Measurements from ENCODE around the gene B3GALT4. TPM values are rescaled to one million over a fixed set of nuclear protein-coding genes. Genes with fewer than 3 reads are reported as not detected.
"Not testable (repeated sequence)": the region's sequence is repeated elsewhere in the genome, so short reads cannot be mapped to it uniquely, and the experiment has no call there.

Gene B3GALT4
- total RNA-seq, 1 donor: 3.3 TPM

DNA sequence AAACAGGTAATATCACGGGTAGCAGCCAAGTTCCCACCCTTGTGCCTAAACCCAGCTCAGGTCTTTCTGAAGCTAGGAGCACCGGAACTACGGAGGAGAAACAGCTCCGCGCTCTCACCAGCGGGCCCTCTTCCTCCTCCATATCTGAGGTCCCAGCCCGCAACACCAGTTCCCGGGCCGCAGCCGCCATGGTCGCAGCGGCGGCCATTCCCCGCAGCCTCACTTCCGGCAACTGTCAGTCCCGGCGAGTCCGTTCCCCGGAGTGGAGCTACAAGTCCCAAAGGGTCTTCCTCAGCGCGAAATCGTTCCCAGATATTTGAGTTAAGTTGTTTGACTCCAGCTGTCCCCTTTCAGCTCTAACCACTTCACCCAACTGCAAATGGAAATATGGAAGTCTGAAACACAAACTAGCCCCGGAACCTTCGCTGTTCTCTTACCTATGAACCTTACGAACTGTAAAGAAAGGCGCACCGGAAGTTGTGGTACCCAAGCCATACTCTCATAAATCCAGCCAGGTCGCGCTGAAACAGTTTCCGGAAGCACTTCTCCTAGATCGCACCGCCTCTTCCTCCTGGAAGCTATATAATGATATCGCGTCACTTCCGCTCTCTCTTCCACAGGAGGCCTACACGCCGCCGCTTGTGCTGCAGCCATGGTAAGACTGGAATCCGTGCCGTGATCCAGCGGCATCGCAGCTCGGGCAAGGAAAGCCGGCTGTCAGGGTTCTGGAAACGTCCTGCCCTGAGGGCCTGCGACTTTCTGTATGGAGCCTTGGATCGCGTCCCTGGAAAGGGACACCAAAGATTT, 5.3 kb upstream of the B3GALT4 start, which contains the start of the genes RPS18 and VPS52:
Gene RPS18 (plus strand): TSS at position 608 of the 807 bp plus-strand sequence. CDS start 45 bp downstream, at position 653.
Gene VPS52 (minus strand): TSS at position 409 of the 807 bp plus-strand sequence. CDS start 201 bp downstream, at position 208.
- peak; percentile 100 for DNase-seq (ENCODE audit: low read depth)
- TF ChIP-seq, protein P1, sequence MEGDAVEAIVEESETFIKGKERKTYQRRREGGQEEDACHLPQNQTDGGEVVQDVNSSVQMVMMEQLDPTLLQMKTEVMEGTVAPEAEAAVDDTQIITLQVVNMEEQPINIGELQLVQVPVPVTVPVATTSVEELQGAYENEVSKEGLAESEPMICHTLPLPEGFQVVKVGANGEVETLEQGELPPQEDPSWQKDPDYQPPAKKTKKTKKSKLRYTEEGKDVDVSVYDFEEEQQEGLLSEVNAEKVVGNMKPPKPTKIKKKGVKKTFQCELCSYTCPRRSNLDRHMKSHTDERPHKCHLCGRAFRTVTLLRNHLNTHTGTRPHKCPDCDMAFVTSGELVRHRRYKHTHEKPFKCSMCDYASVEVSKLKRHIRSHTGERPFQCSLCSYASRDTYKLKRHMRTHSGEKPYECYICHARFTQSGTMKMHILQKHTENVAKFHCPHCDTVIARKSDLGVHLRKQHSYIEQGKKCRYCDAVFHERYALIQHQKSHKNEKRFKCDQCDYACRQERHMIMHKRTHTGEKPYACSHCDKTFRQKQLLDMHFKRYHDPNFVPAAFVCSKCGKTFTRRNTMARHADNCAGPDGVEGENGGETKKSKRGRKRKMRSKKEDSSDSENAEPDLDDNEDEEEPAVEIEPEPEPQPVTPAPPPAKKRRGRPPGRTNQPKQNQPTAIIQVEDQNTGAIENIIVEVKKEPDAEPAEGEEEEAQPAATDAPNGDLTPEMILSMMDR (IDR thresholded peaks at IDR 0.05; ENCODE audit: insufficient read depth, low read length): no peak
- peak within 1 kb of the TSS; percentile 99 for H3K4me3 ChIP-seq (ENCODE audit: low read depth, low read length)

DNA sequence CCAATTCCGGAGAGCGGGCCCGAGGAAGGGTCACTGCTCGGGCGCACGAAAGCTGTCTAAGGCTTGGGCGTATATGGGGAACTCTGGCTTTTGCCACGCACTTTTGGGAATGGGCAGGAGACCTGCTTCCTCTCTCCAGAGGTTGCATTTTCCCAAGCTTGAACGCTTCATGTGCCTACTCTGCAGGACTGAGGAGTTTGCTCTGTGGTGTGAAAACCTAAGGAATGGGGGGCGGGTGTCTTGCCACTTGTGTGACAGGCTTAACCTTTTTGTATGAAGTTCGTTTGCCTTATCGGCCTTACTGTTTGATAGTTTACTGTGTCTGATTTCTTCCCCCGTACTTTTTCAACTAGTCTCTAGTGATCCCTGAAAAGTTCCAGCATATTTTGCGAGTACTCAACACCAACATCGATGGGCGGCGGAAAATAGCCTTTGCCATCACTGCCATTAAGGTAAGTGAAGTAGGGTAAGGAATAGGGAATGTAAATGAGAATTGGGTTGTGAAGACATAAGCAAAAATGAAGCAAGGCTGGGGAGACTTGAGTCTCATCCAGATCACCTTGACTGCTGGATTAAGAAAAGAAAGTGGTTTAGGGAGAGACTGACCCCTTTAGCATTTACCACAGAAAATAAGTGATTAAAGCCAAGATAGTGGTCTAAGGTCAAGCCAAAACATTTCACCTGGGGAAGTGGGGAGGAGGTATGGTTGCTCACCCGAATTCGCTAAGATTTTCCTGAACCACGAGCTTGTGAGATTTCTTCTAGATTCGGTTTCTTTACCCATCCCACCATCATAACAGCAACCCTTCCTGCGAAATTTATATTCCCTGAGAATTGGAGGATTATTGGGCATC, 4.4 kb upstream of the B3GALT4 start:
- H3K4me3 ChIP-seq (ENCODE audit: low read depth, low read length): peak overlapping the region; percentile 99
- DNase-seq (ENCODE audit: low read depth): no peak
- TF ChIP-seq, protein P1 (IDR thresholded peaks at IDR 0.05; ENCODE audit: insufficient read depth, low read length): no peak

DNA sequence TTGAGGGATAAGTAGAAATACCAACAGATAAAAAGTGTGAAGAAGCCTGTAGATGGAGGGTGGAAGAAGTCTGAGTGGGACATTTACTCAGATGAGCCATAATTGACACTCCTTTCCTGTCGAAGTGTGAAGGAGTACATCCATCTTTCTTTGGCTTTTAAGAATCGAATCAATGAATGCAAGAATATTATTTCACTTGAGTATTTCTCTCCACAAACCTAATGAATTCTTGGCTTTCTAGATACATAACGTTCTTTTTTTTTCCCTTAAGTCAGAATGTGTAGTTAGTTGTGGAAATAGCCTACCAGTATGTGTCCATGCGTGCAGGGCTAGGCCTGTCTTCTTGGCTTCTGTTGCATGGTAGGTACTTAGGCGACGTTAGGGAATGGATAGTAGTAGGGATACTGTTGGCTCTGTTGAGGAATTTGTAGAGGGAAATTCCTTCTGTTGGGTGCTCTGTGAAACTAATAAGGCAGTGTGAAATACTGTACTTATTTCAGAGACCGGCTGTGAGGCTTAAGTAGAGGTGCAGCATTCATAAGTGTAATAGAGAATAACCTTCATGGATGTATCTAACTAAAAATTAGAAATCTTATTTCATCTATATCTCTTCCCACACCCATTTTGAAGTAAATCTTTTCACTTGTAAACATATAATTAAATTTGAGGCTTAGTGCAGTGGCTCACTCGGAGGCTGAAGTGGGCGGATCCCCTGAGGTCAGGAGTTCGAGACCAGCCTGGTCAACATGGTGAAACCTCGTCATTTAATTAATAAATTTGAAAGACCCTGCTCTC, 3.6 kb upstream of the B3GALT4 start:
- DNase-seq (ENCODE audit: low read depth): no peak
- TF ChIP-seq, protein P1 (IDR thresholded peaks at IDR 0.05; ENCODE audit: insufficient read depth, low read length): no peak
- H3K4me3 ChIP-seq (ENCODE audit: low read depth, low read length): peak overlapping the region; percentile 99

DNA sequence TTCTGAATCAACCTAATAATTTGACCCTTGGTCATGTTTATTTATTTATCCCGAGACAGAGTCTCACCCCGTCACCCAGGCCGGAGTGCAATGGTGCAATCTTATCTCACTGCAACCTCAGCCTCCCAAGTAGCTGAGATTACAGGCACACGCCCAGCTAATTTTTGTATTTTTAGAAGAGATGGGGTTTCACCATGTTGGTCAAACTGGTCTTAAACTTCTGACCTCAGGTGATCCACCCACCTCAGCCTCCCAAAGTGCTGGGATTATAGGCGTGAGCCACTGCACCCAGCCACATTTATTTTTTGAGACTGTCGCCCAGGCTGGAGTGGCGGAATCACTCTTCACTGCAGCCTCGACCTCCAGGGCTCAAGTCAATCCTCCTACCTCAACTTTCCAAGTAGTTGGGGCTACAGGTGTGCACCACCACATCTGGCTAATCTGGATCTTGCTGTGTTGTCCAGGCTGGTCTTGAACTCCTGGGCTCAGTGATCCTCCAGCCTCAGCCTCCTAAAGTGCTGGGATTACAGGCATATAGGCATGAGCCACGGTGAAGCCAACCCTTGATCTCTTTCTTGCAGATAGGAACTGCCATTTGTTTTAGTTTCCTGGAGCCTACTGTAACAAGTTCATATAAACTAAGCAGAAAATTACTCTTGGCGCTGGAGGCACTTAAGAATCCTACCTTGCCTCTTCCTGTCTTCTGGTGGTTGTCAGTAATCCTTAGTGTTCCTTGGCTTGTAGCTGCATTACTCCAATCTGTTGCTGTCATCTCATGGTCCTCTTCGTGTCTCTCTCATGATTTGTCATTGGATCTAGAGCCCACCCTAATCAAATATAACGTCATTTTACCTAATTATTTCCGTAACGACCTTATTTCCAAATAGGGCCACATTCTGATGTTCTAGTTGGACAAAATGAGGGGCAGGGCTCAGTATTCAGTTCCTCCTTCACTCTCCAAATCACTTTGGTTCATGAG, 2.7 kb upstream of the B3GALT4 start:
- no peak for DNase-seq (ENCODE audit: low read depth)
- TF ChIP-seq, protein P1 (IDR thresholded peaks at IDR 0.05; ENCODE audit: insufficient read depth, low read length): no peak
- peak overlapping the region; percentile 99 for H3K4me3 ChIP-seq (ENCODE audit: low read depth, low read length)

DNA sequence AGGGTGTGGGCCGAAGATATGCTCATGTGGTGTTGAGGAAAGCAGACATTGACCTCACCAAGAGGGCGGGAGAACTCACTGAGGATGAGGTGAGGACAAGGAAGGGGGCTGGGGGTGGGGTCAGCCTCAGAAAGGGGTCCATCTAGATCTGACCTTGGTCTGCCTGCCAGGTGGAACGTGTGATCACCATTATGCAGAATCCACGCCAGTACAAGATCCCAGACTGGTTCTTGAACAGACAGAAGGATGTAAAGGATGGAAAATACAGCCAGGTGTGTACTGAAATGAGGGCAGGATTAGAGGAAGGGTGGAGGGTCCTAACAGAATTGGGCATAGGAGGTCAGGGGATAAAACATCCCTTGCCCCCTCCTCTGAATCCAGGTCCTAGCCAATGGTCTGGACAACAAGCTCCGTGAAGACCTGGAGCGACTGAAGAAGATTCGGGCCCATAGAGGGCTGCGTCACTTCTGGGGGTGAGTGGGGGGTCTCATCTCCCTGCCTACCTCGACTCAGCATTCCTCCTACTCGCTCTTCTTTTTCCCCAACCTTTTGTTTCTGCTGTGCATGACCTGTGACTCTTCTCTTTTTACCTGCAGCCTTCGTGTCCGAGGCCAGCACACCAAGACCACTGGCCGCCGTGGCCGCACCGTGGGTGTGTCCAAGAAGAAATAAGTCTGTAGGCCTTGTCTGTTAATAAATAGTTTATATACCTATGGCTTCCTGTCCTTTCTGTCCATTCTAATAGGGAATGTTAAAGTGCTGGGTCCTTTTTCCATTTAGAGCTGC, 935 bp upstream of the B3GALT4 start:
- DNase-seq (ENCODE audit: low read depth): not testable (repeated sequence)
- H3K4me3 ChIP-seq (ENCODE audit: low read depth, low read length): peak overlapping the region; percentile 53

DNA sequence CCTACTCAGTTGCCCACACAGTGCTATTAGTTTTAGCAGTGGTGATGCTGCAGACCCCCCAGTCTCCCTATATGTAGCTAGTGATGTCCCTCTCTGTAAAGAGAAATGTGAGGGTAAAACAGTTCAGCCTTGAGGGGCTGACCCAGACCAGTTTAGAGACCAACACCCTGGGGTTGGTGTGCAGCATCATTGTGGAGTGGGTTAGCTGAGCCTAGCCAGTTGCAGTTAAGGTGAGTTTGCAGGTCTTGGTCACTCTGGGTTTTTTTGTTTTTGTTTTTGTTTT, 401 bp upstream of the B3GALT4 start:
- DNase-seq (ENCODE audit: low read depth): no peak
- TF ChIP-seq, protein P1 (IDR thresholded peaks at IDR 0.05; ENCODE audit: insufficient read depth, low read length): no peak
- peak overlapping the region; percentile 53 for H3K4me3 ChIP-seq (ENCODE audit: low read depth, low read length)

Data from fibroblast of the aortic adventitia (primary cell).